ENCODE data around the gene STXBP2.

STXBP2 gene

DNA sequence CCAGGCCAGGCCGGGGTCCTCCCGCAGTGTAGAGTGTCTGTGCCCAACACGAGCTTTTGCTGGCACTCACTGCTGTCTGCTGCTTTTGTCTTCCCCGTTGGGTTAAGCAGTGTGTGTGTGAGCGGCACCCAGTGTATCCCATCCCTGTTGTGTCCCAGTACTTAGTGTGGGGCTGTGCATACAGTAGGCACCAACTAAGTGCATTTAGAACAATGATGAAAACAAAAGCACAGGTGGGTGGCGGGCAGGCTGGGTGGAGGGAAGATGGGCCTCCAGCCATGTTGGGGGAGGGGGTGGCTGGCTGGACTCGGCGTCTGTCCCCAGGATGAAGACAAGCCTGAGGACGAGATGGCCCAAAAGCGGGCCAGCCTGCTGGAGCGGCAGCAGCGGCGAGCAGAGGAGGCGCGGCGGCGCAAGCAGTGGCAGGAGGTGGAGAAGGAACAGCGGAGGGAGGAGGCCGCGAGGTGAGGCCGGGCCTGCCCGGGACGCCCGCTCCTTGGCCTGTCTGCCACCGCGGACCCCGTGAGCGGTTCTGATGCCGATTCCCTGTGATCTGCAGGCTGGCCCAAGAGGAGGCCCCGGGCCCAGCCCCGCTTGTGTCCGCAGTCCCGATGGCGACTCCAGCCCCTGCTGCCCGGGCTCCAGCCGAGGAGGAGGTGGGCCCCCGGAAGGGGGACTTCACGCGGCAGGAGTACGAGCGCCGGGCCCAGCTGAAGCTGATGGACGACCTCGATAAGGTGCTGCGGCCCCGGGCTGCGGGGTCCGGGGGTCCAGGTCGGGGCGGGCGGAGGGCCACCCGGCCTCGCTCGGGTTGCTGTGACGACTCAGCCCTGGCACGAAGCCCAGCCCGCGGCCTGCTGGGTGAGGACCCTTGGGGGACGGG lies 21.8 kb upstream of the STXBP2 start:
- DNase-seq (ENCODE audit: low read depth), result no peak

DNA sequence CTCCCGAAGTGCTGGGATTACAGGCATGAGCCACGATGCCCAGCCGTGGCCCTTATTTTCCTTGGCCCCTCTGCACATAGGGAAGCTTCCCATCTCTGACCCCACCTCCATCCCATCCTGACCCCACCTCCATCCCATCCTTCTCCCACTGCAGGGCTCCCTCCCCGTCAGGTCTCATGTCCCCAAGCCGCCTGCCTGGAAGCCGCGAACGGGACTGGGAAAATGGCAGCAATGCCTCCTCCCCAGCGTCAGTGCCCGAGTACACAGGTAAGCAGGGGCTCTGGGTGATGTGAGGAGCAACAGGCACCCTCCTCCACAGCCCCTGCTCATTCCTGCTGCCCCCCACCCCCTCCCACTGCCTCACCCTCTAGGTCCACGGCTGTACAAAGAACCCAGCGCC lies 19.7 kb upstream of the STXBP2 start:
- no peak for DNase-seq (ENCODE audit: low read depth)

DNA sequence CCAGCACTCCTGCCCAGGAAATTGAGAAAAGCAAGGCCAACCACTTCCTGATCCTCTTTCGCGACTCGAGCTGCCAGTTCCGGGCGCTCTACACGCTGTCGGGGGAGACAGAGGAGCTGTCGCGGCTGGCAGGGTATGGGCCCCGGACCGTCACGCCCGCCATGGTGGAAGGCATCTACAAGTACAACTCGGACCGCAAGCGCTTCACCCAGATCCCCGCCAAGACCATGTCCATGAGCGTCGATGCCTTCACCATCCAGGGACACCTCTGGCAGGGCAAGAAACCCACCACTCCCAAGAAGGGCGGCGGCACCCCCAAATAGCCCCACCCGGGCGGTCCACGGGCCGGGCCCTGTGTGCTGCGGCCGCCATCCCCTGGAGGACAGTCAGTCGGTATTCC lies 19.2 kb upstream of the STXBP2 start:
- no peak for DNase-seq (ENCODE audit: low read depth)

GRCh38 chr19:7618348-7618747 lies 18.6 kb upstream of the STXBP2 start:
- DNase-seq (ENCODE audit: low read depth), result no peak

DNA sequence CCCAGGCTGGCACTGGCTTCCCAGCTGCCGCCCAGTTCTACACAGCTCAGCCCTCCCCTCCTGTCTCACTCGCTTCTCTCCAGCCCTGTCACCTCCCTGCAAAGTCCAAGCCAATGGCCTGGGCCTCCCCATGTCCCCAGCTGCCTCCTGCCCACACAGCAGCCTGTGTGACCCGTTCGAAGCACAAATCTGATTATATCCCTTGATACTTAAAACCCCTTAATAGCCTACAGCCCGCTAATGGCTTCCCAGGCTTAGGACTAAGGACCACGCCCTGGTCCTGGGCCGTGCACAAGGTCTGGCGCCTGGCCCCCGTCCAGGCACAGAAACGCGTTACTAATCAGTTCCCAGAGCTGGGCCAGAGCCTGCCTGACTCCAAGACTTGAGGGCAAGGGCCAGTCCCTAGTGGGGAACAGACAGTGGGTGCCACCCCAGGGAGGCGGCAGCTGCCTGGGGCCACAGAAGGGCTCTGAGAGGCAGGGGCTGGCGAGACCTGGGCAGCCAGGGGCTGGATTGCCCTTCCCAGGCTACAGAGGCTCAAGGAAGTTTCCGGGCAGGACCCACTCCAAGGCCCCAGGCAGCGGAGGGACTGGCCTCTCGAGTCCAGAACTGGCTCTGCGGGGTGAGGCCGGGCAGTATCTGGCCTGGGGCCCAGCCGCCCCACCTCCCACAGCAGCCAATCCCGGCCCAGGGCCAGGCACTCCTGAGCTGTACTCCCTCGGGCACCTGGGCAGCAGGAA lies 18.0 kb upstream of the STXBP2 start:
- no peak for DNase-seq (ENCODE audit: low read depth)

GRCh38 chr19:7619671-7620441 lies 17.1 kb upstream of the STXBP2 start:
- DNase-seq (ENCODE audit: low read depth), result no peak

- DNase-seq (ENCODE audit: low read depth), result no peak
Observed at GRCh38 chr19:7620442-7621412, 16.2 kb upstream of the STXBP2 start.

DNA sequence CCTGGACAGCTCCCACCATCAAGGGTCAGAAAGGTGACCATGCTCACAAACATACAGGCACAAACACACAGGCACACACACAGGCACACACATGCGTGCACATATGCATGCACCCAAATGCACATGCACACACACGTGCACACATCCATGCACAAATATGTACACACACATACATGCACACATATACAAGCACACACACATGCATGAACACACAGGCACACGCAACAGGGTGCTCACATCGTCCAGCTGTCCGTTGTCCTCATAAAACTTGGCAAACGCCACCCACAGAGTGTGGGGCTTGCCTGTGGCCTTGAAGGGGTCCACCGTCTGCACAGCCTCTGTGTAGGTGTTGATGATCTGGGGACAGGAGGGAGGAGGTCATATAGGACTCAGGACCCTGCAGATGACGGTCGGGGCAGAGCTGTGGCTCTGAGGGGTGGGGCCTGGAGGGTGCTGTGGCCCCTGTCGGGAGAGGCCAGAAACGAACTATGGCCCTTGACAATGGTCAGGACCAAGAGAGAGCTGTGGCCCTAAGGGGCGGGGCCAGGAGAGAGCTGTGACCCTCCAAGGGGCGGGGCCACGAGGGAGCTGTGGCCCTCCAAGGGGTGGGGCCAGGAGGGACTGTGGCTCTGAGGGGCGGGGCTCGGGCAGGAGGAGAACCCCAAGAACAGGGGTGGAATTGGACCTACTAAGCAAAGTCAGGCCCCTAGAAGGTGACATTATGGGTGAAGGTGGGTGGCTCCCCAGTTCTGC lies 13.8 kb upstream of the STXBP2 start:
- DNase-seq (ENCODE audit: low read depth), result no peak

DNA sequence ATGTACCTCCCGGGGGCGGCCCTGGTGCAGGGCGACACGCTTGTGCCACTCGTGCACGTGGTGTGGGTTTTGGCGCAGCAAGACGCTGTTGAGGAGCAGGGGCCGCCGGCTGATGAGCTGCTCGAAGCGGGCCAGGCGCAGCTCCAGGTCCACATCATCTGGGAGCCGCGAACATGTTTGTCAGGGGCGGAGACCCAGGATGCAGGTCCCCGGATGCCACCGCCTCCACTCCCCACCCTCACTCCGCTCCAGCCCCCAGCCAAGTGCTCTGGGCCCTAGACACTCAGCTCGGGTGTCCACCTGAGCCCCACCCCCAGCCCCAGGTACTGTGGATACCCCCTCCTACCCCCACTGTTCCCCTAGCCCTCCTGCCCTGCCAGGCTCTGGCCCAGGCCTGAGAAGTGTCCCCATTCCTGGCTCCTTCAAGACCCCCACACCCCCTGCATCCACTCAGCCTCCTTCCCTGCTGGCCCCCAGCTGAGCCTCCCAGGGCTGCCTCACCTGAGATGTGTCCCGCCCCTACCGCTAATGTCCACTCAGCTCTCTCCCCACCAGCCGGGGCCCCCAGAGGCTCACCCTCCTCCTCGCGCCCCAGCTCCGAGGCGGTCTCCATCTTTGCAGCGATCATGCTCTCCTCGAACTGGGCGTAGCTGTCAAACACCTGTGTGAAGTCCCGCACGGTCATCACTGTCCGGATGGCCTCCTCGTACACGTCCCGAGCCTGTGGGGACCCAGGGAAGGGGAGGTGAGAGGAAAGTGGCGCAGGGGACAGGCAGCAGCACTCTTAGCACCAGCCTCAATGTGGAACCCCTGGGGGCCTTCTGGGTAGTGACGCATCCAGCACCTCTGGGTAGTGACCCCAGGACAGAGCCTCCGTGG lies 12.9 kb upstream of the STXBP2 start:
- no peak for DNase-seq (ENCODE audit: low read depth)

DNA sequence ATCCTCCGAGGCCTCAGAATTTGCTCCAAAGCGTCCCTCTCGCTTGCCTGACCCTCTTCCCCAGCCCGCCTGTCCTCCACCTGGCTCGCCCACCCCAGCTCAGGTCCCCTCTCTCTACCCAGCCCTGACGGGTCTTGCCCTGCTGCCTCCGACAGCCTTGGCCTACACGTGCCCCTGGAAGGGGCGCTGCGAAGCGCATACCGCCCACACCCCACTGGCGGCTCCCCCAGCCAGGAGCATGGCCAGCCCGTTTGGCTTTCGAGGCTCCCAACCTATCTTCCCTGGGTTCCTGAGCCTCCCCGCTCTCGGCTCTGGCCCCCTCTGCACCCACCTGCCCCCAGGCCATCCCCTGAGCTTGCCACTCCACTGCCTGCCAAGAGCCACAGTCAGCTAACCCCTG lies 12.1 kb upstream of the STXBP2 start:
- DNase-seq (ENCODE audit: low read depth), result no peak

GRCh38 chr19:7625763-7626372 lies 11.0 kb upstream of the STXBP2 start:
- no peak for DNase-seq (ENCODE audit: low read depth)

GRCh38 chr19:7627166-7627565 lies 9.7 kb upstream of the STXBP2 start:
- DNase-seq (ENCODE audit: low read depth), result no peak

GRCh38 chr19:7628589-7629311 lies 8.2 kb upstream of the STXBP2 start:
- DNase-seq (ENCODE audit: low read depth), result no peak

- peak; percentile 94 for DNase-seq (ENCODE audit: low read depth)
Observed at GRCh38 chr19:7629347-7630054, 7.4 kb upstream of the STXBP2 start, which contains the start of the genes PET100 and XAB2. Gene PET100 (plus strand): TSS chr19:7629793. CDS start chr19:7629834, 41 bp downstream. Gene XAB2 (minus strand): TSS chr19:7629545. CDS start chr19:7629527, 18 bp downstream.

- no peak for DNase-seq (ENCODE audit: low read depth)
Observed at GRCh38 chr19:7631577-7631976, 5.3 kb upstream of the STXBP2 start.

DNA sequence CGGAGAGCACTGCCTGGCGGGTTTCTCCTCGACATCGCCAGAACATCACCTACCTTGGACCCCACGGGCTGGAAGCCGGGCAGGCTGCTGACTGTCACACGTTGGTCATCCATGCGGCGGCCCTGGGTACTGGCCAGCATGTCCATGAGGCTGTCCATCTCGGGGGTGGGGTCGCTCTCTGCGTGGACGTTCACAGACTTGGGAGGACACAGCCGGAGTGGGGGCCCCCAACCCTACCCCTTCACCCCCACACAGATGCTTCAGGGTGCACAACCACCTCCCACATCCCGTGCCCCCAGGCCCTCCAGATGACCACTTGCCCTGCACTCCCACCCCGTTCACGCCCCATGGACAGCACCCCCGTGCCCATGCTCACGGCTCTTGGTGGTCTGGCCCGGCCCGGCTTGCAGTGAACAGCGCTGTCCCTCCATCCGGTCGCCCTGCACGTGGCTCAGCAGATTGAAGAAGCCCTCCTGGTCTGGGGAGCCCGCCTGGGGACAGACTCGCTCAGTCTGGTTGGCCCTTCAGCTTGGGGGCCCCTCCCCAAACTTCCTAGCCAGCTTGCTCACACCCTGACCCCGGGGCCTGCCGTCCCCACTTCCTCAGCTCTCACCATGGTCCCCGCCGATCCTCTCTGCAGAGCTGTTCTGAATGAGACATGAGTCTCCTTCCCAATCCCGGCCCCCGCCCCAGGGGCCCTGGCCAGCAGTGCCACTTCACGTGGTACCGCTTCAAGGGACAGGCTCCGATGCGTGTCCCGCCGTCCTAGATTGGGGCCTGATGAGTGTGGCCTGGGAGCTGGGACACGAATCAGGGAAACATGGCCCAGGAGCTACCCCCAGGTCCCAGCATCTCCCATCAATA lies 4.3 kb upstream of the STXBP2 start:
- no peak for DNase-seq (ENCODE audit: low read depth)

DNA sequence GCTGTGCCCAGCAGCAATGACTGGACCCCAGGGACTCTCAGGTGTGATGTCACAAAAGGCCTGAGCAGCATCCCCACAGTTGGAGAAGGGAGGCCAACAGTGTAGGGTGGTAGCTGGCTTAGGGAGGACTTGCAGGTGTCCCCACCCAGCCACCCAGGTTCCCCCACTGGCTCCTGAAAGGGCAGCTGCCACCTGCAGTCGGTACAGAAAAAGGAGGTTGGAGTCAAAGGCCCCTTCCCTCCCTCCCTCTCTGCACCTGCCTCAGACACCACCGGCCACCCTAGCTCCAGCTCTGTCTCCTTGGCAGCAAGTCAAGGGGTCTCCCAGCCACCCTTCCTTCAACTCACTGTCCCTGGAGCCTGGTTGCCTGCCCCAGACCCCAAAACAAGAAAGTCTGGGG lies 3.2 kb upstream of the STXBP2 start, which contains the start of gene PCP2:
Gene PCP2, minus strand, starts transcription at position 22 of the 400 bp plus-strand sequence. CDS start 262 bp downstream, outside the sequence.
- no peak for DNase-seq (ENCODE audit: low read depth)
